GM19193 (cell line): ENCODE measurements around the gene SMIM14.

Experiments
- POLR2A ChIP-seq: IDR thresholded peaks from 4 replicates; pipeline ENCODE4 v1.6.1; 2011; ENCODE audit not compliant: insufficient read depth, insufficient read length; ENCODE audit errors: extremely low read depth

Gene SMIM14

DNA sequence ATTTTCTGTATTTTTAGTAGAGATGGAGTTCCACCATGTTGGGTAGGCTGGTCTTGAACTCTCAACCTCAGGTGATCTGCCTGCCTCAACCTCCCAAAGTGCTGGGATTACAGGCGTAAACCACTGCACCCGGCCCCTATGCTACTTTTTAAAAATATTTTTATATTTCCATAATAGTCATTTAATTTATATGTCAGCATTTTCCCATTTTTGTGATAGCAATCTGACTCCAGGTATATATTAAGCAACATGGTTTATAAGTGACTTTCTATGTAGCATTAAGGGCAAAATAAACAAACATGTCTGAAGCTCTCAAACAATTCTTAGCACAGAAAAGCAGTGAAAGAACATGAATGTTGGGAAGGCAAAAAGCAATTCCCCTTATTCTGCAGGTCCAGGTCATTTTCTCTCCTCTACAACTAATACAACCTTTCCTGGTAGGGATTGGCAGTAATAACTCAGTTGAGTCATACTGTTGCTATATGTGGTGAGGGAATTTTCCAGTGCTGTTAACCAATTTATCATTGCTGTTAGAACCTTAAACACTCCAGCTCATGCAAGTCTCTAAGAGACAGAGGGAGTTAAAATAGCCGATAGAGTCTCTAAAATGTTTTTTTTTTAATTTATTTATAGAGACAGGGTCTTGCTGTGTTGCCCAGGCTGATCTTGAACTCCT, 24.0 kb downstream of the SMIM14 start:
- no peak for TF ChIP-seq POLR2A

DNA sequence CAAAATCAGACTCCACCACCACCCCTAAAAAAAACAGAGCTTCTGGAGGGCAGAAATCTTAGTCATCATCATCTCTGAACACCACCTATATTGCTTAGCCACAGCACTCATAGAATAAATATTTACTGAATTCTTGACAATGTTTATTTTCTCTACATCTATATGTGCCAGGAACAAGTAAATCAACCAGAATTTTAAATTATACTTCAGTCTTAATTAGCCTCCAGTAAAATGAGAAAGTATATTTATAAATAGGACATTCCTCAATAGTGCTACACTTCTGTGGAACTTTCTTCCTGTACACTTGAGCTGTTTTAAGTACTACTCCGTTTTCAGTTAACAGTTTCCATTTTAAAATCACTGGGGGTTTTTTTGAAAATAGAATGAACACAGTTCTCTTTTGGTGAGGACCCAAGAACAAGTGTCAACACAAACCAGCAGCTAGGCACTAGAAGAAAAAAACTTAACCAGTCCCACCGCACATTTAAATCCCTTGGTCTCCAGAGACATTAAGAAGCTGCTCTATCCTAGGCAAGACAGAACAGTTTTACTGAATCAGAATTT, 25.5 kb downstream of the SMIM14 start:
- TF ChIP-seq POLR2A, result no peak

DNA sequence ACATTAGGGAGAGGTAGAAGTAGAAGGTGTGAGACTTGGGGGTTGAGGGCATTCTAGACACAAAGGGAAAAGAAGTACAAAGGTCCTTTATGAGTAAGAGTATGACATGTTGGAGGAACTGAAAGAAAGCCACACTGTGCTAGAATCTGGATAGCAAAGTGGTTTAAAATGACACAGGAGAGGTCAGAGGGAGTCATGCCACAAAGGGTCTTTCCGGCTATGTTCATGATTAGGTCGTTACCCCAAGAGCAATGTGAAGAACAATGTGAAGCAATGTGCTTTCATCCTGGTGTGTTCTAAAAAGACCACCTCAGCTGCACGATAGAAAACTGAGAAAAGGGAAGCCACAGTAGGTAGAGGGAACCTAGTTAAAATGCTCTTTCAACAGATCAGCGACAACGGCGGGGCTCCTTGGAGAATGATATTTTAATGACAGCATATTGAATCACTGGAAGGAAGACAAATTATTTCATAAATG, 29.2 kb downstream of the SMIM14 start:
- TF ChIP-seq POLR2A, result no peak

GRCh38 chr4:39608451-39608850, 30.2 kb downstream of the SMIM14 start:
- no peak for TF ChIP-seq POLR2A

- no peak for TF ChIP-seq POLR2A
These were observed 31.9 kb downstream of the SMIM14 start for GRCh38 chr4:39606747-39607146.

- TF ChIP-seq POLR2A, result no peak
These were observed 40.8 kb downstream of the SMIM14 start for GRCh38 chr4:39597695-39598381.

GRCh38 chr4:39596971-39597370, 41.7 kb downstream of the SMIM14 start:
- no peak for TF ChIP-seq POLR2A

DNA sequence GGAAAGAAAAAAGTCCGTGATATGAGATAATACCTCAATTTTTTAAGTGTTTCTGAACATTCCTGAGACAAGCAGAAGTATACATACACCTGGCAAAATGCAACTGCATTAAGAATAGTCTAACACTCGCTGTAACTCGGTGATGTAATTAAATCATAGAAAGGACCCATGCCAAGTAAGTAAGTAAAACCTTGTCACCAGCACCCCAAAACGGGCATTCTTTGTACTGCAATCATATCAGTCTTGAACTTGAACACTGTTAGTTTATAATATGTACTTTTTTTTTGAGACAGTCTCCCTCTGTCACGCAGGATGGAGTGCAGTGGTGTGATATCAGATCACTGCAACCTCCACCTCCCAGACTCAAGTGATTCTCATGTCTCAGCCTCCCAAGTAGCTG, 47.4 kb downstream of the SMIM14 start:
- no peak for TF ChIP-seq POLR2A

DNA sequence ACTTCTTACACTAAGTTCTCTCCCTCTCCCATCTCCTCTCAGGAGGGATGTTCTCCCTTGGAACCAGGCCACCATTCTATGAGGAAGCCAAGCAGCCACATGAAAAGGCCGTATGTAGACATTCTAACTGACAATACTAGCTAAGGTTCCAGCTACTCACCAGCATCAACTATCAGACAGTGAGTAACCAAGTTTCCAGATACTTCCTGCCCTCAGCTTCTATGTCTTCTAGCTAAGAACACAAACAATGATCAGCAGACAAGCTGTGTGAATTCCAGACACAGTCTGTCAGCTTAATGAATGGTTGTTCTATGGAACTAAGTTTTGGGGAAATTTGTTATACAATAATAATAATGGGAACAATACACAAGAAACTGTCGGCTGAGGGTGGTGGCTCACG, 50.8 kb downstream of the SMIM14 start:
- TF ChIP-seq POLR2A, result no peak

GRCh38 chr4:39574946-39575345, 63.7 kb downstream of the SMIM14 start:
- no peak for TF ChIP-seq POLR2A

GRCh38 chr4:39571504-39571903, 67.2 kb downstream of the SMIM14 start:
- TF ChIP-seq POLR2A, result no peak

DNA sequence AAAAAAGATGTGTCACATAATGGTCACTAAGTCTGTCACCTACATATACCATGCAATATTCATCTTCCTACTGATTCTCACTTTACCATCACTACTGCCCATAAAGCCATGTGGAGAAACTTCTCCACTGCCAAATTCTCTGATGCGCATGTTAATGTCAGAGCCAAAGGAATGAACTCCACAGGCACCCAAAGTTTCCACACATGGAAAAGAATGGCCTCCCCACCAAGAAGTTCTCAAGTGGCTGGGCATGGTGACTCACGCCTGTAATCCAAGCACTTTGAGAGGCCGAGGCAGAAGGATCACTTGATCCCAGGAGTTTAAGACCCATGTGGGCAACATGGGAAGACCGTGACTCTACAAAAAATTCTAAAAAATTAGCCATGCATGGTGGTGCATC, 67.6 kb downstream of the SMIM14 start:
- no peak for TF ChIP-seq POLR2A

GRCh38 chr4:39569209-39569608, 69.5 kb downstream of the SMIM14 start:
- TF ChIP-seq POLR2A, result no peak

DNA sequence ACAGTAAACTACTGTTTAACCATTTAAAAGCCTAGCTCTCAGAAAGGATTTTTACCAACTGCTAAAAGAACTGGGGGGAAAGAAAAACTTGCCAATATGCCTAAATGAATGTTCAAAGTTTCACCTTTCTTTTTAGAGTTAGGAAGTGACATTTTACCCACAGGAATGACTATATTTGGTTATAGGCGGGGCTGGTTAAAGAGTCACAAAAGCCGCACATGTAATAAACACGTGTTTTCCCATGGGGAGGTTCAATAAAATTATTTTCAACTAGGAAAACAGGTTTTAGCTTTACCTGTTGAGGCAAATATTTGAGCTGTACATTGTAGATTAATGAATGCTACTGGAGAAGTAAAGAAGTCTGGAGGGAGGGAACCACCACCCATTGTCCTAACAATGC, 69.9 kb downstream of the SMIM14 start:
- TF ChIP-seq POLR2A, result no peak

DNA sequence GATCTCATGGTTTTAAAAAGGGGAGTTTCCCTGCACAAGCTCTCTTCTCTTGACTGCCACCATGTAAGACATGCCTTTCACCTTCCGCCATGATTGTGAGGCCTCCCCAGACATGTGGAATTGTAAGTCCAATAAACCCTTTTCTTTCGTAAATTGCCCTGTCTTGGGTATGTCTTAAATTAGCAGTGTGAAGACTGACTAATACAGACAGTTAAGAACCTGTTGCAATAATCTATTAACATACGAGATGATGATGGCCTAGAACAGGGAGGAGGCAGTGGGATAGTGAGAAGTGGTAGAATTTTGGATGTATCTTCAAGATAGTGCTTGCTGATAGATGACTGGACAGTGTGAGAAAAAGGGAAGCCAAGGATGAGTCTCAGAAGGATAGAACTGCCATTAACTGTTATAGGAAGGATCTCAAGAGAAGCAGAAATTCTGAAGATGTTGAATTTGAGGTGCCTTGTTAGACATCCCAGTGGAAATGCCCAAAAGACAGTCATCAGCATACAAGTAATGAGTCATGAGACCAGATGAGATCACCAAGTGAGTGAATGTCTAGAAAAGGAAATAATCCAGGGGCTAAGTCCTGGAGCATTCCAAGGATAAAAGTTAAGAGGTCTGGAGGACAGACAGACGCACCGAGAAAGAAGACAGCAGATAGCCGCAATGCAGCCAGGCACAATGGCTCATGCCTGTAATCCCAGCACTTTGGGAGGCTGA, 72.6 kb downstream of the SMIM14 start:
- TF ChIP-seq POLR2A, result no peak
